GM23338 (cell line): Measurements from ENCODE around the gene C10orf90. TPM values are rescaled to one million over a fixed set of nuclear protein-coding genes. Genes with fewer than 3 reads are reported as not detected.

Source experiments
- ATAC-seq: fragments of 200-7000 bp; cut with Tn5 transposase; 3 replicates; pipeline ENCODE4 v1.9.1; 2020
- DNase-seq: peaks from one replicate; pipeline ENCODE4 v3.0.0-alpha.2; 2015; ENCODE audit warnings: low spot score
- H2AFZ ChIP-seq: fragments of 200-600 bp; sonication (generic); 2 replicates; pipeline ENCODE4 v1.8.0; 2016; ENCODE audit warnings: antibody characterized with exemption, mild to moderate bottlenecking, moderate library complexity
- H3F3A ChIP-seq: fragments of 200-600 bp; sonication (generic); replicated peaks from 2 replicates; pipeline ENCODE4 v1.8.0; 2017; ENCODE audit warnings: antibody characterized with exemption, mixed run types, low read depth
- H3K27ac ChIP-seq: fragments of 200-600 bp; sonication (generic); 2 replicates; pipeline ENCODE4 v1.6.1; 2016; ENCODE audit warnings: low read depth
- H3K27me3 ChIP-seq: fragments of 200-600 bp; sonication (generic); 2 replicates; pipeline ENCODE4 v1.8.0; 2016; ENCODE audit warnings: mild to moderate bottlenecking, mixed run types, moderate library complexity; ENCODE audit not compliant: insufficient read depth
- H3K36me3 ChIP-seq: fragments of 200-600 bp; sonication (generic); 2 replicates; pipeline ENCODE4 v1.8.0; 2016; ENCODE audit warnings: mild to moderate bottlenecking; ENCODE audit not compliant: insufficient read depth
- H3K4me1 ChIP-seq: fragments of 200-600 bp; sonication (generic); 2 replicates; pipeline ENCODE4 v1.8.0; 2016; ENCODE audit warnings: mild to moderate bottlenecking, moderate library complexity; ENCODE audit not compliant: insufficient read depth
- H3K4me2 ChIP-seq: fragments of 200-600 bp; sonication (generic); 2 replicates; pipeline ENCODE4 v1.7.1; 2017; ENCODE audit warnings: mixed run types
- H3K4me3 ChIP-seq: fragments of 200-600 bp; sonication (generic); 2 replicates; pipeline ENCODE4 v1.6.1; 2016; ENCODE audit warnings: mixed run types
- H3K79me2 ChIP-seq: fragments of 200-600 bp; sonication (generic); replicated peaks from 2 replicates; pipeline ENCODE4 v1.8.0; 2017; ENCODE audit warnings: mild to moderate bottlenecking; ENCODE audit not compliant: insufficient read depth
- H3K9me2 ChIP-seq: fragments of 200-600 bp; sonication (generic); 2 replicates; pipeline ENCODE4 v1.8.0; 2017; ENCODE audit not compliant: insufficient read depth
- H4K20me1 ChIP-seq: fragments of 200-600 bp; sonication (generic); replicated peaks from 2 replicates; pipeline ENCODE4 v1.8.0; 2017; ENCODE audit warnings: mild to moderate bottlenecking; ENCODE audit not compliant: insufficient read depth
- H3K27ac Mint-ChIP-seq: 2 replicates; pipeline ENCODE4 v1.8.0; 2020; ENCODE audit warnings: inconsistent platforms, mild to moderate bottlenecking, moderate library complexity, mixed read lengths
- H3K27me3 Mint-ChIP-seq: 3 replicates; pipeline ENCODE4 v1.8.0; 2022; ENCODE audit warnings: low read depth, mild to moderate bottlenecking, moderate library complexity, mixed read lengths, inconsistent platforms; ENCODE audit not compliant: insufficient read depth, poor library complexity
- H3K36me3 Mint-ChIP-seq: 3 replicates; pipeline ENCODE4 v1.8.0; 2021; ENCODE audit warnings: low read depth, mild to moderate bottlenecking, inconsistent platforms, moderate library complexity, mixed read lengths
- H3K4me1 Mint-ChIP-seq: 3 replicates; pipeline ENCODE4 v1.8.0; 2020; ENCODE audit warnings: mild to moderate bottlenecking, inconsistent platforms, mixed read lengths
- H3K4me3 Mint-ChIP-seq: 3 replicates; pipeline ENCODE4 v1.8.0; 2021; ENCODE audit warnings: moderate library complexity, mild to moderate bottlenecking, inconsistent platforms, mixed read lengths
- H3K9me3 Mint-ChIP-seq: 3 replicates; pipeline ENCODE4 v1.8.0; 2020; ENCODE audit warnings: moderate library complexity, mild to moderate bottlenecking, inconsistent platforms, mixed read lengths
- CREB1 ChIP-seq: fragments of 250-450 bp; sonication (Bioruptor Pico); IDR thresholded peaks from 2 replicates; pipeline ENCODE4 v1.5.0; 2020; ENCODE audit warnings: low read depth, mild to moderate bottlenecking, moderate library complexity
- ETS1 ChIP-seq: IDR thresholded peaks from 2 replicates; pipeline ENCODE4 v1.6.1; 2016; ENCODE audit warnings: antibody characterized with exemption
- EZH2phosphoT487 ChIP-seq: fragments of 200-600 bp; sonication (generic); IDR thresholded peaks from one replicate; pipeline ENCODE4 v1.8.1; 2018; ENCODE audit warnings: antibody characterized with exemption; ENCODE audit not compliant: unreplicated experiment
- JUNB ChIP-seq: IDR thresholded peaks from one replicate; pipeline ENCODE4 v1.6.1; 2016; ENCODE audit warnings: antibody characterized with exemption; ENCODE audit not compliant: unreplicated experiment
- NANOG ChIP-seq: IDR thresholded peaks from 2 replicates; pipeline ENCODE4 v1.6.1; 2016; ENCODE audit warnings: antibody characterized with exemption, borderline replicate concordance
- POLR2AphosphoS5 ChIP-seq: IDR thresholded peaks from 2 replicates; pipeline ENCODE4 v1.6.1; 2016; ENCODE audit warnings: antibody characterized with exemption, low read depth
- REST ChIP-seq: IDR thresholded peaks from one replicate; pipeline ENCODE4 v1.6.1; 2018; ENCODE audit warnings: antibody characterized with exemption; ENCODE audit not compliant: unreplicated experiment
- STAT1 ChIP-seq: IDR thresholded peaks from one replicate; pipeline ENCODE4 v1.6.1; 2016; ENCODE audit warnings: antibody characterized with exemption; ENCODE audit not compliant: unreplicated experiment
- ZNF114 ChIP-seq: fragments of 250-450 bp; sonication (Bioruptor Pico); IDR thresholded peaks from 2 replicates; pipeline ENCODE4 v1.5.0; 2020; ENCODE audit warnings: mild to moderate bottlenecking, moderate library complexity
- polyA plus RNA-seq: library from polyadenylated mRNA; unstranded; fragments of >200 nt; fragmentation: Nextera tagmentation; extraction: Ambion mirVana; gene quantifications from 2 replicates; pipeline ENCODE4 v1.2.1, GENCODE V29; 2016
- total RNA-seq: library from RNA; depleted of rRNA; stranded (reverse); fragments of >200 nt; shearing (Covaris generic); gene quantifications from 2 replicates; pipeline ENCODE4 v1.2.3, GENCODE V29; 2014
- TF ChIP-seq, protein P1 (sequence below), 2 experiments: fragments of 200-600 bp in 1 of 2; sonication (generic) in 1 of 2; conservative IDR thresholded peaks; 2 replicates each; pipeline versions ENCODE4 v1.5.1 to v1.6.1; 2016 to 2017; ENCODE audit warnings: antibody characterized with exemption in 2 of 2, low read depth in 2 of 2, mild to moderate bottlenecking in 2 of 2, moderate library complexity in 1 of 2

The C10orf90 gene
- total and polyA plus RNA-seq, 2 experiments from 2014 or later, result 0.76 to 0.97 TPM

DNA sequence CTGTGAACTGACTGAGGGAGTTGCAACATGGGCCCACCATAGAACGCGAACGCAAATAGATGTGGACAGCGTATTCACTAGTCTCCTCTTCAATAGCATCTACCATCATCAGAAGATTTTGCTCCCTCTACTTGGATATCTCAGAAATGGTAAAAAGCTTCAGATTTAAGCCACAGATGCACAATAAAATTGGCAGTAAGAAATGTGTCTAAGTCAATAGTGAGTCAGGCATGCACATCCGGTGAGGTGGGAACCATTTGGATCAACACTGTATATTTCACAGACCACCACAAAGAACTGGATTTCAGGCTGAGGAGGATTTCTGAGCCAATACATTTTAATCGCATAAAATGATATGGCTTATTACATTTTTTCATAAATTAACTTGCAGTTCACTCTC, 170.7 kb downstream of the C10orf90 start:
- H3K36me3 ChIP-seq, result no peaks in the 10 kb centered on the region
- H4K20me1 ChIP-seq, result no peaks in the 10 kb centered on the region
- Mint-ChIP-seq H3K27me3 (peaks cover 4% of the 10 kb centered on the region), H3K9me3 (no peaks in the 10 kb centered on the region; the same call in 2 of the 3 replicates), H3K4me1 (no peaks in the 10 kb centered on the region), H3K27ac (no peak overlapping the region), H3K4me3 (no peak overlapping the region), H3K36me3 (no peaks in the 10 kb centered on the region)
- no peak overlapping the region for H2AFZ ChIP-seq
- no peak overlapping the region for H3K4me3 ChIP-seq
- no peaks in the 10 kb centered on the region for H3F3A ChIP-seq
- H3K9me2 ChIP-seq, result peaks cover 13% of the 10 kb centered on the region; the same call in 1 of the 2 replicates
- DNase-seq (no peak), ATAC-seq (no peak)
- H3K27ac ChIP-seq, result no peak overlapping the region
- no peak overlapping the region for H3K4me2 ChIP-seq
- H3K27me3 ChIP-seq, result no peaks in the 10 kb centered on the region
- no peaks in the 10 kb centered on the region for H3K79me2 ChIP-seq
- H3K4me1 ChIP-seq, result no peaks in the 10 kb centered on the region
- TF ChIP-seq ETS1 (no peak), ZNF114 (CRISPR knock-in tag) (no peak), EZH2phosphoT487 (no peak), JUNB (no peak), NANOG (no peak)
- TF ChIP-seq, protein P1, sequence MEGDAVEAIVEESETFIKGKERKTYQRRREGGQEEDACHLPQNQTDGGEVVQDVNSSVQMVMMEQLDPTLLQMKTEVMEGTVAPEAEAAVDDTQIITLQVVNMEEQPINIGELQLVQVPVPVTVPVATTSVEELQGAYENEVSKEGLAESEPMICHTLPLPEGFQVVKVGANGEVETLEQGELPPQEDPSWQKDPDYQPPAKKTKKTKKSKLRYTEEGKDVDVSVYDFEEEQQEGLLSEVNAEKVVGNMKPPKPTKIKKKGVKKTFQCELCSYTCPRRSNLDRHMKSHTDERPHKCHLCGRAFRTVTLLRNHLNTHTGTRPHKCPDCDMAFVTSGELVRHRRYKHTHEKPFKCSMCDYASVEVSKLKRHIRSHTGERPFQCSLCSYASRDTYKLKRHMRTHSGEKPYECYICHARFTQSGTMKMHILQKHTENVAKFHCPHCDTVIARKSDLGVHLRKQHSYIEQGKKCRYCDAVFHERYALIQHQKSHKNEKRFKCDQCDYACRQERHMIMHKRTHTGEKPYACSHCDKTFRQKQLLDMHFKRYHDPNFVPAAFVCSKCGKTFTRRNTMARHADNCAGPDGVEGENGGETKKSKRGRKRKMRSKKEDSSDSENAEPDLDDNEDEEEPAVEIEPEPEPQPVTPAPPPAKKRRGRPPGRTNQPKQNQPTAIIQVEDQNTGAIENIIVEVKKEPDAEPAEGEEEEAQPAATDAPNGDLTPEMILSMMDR (conservative IDR thresholded peaks at IDR 0.05; ENCODE audit: low read depth in 2 of 2), result no peak

DNA sequence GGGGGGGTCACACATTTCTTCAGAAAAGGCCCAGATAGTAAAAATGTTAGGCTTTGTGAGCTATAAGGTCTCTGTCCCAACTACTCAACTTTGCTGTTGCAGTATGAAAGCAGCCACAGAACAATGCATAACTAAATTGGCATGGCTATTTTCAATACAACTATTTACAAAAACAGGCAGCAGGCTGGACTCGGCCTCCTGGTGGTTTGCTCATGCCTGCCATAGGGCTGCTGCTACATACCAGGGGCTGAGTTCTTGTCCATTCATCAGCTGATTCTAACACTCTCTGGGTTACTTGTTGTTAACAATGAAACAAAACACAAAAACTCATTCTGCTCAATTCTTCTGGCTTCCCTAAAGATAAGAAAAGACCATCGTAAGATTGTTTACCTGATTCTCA, 172.8 kb downstream of the C10orf90 start:
- H3K36me3 Mint-ChIP-seq, result no peaks in the 10 kb centered on the region
- Histone ChIP-seq H3K27ac (no peak overlapping the region), H2AFZ (no peak overlapping the region), H3K4me3 (no peak overlapping the region), H3K36me3 (no peaks in the 10 kb centered on the region), H3K9me2 (peaks cover 13% of the 10 kb centered on the region; the same call in 1 of the 2 replicates), H3K27me3 (no peaks in the 10 kb centered on the region), H4K20me1 (no peaks in the 10 kb centered on the region), H3K79me2 (no peaks in the 10 kb centered on the region), H3K4me1 (no peaks in the 10 kb centered on the region), H3K4me2 (no peak overlapping the region), H3F3A (no peaks in the 10 kb centered on the region)
- DNase-seq, result no peak
- no peak overlapping the region for H3K27ac Mint-ChIP-seq
- no peaks in the 10 kb centered on the region for H3K27me3 Mint-ChIP-seq
- no peaks in the 10 kb centered on the region; the same call in 2 of the 3 replicates for H3K9me3 Mint-ChIP-seq
- H3K4me3 Mint-ChIP-seq, result no peak overlapping the region
- no peaks in the 10 kb centered on the region for H3K4me1 Mint-ChIP-seq
- ATAC-seq, result no peak
- TF ChIP-seq REST (no peak), POLR2AphosphoS5 (no peak), JUNB (no peak), CREB1 (CRISPR knock-in tag) (no peak), STAT1 (no peak), ETS1 (no peak), EZH2phosphoT487 (no peak)
- TF ChIP-seq, protein P1 (conservative IDR thresholded peaks at IDR 0.05; ENCODE audit: low read depth in 2 of 2), result no peak
